Measurements from ENCODE around the gene LCLAT1.

- TF ChIP-seq, protein P1, sequence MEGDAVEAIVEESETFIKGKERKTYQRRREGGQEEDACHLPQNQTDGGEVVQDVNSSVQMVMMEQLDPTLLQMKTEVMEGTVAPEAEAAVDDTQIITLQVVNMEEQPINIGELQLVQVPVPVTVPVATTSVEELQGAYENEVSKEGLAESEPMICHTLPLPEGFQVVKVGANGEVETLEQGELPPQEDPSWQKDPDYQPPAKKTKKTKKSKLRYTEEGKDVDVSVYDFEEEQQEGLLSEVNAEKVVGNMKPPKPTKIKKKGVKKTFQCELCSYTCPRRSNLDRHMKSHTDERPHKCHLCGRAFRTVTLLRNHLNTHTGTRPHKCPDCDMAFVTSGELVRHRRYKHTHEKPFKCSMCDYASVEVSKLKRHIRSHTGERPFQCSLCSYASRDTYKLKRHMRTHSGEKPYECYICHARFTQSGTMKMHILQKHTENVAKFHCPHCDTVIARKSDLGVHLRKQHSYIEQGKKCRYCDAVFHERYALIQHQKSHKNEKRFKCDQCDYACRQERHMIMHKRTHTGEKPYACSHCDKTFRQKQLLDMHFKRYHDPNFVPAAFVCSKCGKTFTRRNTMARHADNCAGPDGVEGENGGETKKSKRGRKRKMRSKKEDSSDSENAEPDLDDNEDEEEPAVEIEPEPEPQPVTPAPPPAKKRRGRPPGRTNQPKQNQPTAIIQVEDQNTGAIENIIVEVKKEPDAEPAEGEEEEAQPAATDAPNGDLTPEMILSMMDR (IDR thresholded peaks at IDR 0.05; ENCODE audit: borderline replicate concordance, extremely low read depth, low read length, poor library complexity, severe bottlenecking), result no peak
- TF ChIP-seq EZH2 (IDR thresholded peaks at IDR 0.05; ENCODE audit: borderline replicate concordance, low read depth, low read length, severe bottlenecking), result no peak
Measured at GRCh38 chr2:30611583-30611982, 164.5 kb downstream of the LCLAT1 start.

Measured in DND-41 (cell line).